LNCaP clone FGC (cell line): Measurements from ENCODE around the gene MAP3K7.
"Not testable (repeated sequence)": the region's sequence is repeated elsewhere in the genome, so short reads cannot be mapped to it uniquely, and the experiment has no call there.

ENCODE experiments used
- DNase-seq: peaks from one replicate; pipeline ENCODE4 v3.0.0-alpha.2; 2011; ENCODE audit warnings: low read depth
- H3K4me3 ChIP-seq: 2 replicates; pipeline ENCODE4 v1.5.1; 2011; ENCODE audit warnings: mild to moderate bottlenecking, low read depth, low read length, control low read depth
- TF ChIP-seq, protein P1 (sequence below): IDR thresholded peaks from 2 replicates; pipeline ENCODE4 v1.5.1; 2012; ENCODE audit warnings: mild to moderate bottlenecking; ENCODE audit not compliant: control insufficient read depth, insufficient read depth; ENCODE audit errors: extremely low read depth

The MAP3K7 gene

GRCh38 chr6:90578894-90579549 is 7.8 kb downstream of the MAP3K7 start:
- no peak for DNase-seq
- no peak overlapping the region for H3K4me3 ChIP-seq
- TF ChIP-seq, protein P1, sequence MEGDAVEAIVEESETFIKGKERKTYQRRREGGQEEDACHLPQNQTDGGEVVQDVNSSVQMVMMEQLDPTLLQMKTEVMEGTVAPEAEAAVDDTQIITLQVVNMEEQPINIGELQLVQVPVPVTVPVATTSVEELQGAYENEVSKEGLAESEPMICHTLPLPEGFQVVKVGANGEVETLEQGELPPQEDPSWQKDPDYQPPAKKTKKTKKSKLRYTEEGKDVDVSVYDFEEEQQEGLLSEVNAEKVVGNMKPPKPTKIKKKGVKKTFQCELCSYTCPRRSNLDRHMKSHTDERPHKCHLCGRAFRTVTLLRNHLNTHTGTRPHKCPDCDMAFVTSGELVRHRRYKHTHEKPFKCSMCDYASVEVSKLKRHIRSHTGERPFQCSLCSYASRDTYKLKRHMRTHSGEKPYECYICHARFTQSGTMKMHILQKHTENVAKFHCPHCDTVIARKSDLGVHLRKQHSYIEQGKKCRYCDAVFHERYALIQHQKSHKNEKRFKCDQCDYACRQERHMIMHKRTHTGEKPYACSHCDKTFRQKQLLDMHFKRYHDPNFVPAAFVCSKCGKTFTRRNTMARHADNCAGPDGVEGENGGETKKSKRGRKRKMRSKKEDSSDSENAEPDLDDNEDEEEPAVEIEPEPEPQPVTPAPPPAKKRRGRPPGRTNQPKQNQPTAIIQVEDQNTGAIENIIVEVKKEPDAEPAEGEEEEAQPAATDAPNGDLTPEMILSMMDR: no peak

DNA sequence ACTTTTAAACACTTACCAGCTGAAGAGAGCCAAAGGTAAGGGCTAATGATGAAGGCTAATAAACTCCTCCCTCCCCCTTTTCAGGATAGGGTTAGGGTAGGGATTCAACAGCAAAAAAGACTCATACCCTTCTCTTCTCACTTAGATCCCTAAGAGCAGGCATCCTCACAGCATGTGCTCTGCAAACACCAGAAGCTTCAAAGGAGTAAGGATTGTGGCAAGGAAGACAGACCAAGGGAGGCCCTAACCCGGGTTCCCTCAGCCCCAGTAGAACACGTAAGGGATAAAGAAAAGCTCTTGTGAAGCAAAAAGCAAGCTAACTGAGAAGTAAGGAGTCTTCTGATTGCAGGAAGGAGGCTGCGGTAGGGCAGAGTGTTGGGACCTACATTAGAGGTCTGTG is 11.6 kb downstream of the MAP3K7 start:
- no peak overlapping the region for H3K4me3 ChIP-seq
- TF ChIP-seq, protein P1: no peak
- no peak for DNase-seq

DNA sequence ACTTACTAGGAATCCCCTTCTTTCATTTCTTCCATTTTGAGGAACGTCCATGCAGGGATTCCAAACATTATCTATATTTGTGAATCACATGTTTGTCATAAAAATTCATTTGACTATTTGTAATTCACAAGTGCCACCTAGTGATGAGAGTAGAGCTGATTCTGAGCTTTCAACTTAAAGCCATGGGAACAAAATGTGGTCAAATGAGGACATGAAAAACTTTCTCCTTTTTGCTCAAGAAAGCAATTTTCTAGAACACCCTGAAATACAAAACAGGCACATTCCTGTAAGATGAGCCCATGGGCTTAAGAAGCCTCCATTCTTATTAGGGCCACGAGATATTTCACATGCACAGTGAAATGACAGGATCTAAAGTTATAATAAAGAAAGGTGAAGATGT is 12.3 kb downstream of the MAP3K7 start:
- no peak overlapping the region for H3K4me3 ChIP-seq
- TF ChIP-seq, protein P1: peak; percentile 30; the same call in 1 of the 2 replicates
- no peak for DNase-seq

DNA sequence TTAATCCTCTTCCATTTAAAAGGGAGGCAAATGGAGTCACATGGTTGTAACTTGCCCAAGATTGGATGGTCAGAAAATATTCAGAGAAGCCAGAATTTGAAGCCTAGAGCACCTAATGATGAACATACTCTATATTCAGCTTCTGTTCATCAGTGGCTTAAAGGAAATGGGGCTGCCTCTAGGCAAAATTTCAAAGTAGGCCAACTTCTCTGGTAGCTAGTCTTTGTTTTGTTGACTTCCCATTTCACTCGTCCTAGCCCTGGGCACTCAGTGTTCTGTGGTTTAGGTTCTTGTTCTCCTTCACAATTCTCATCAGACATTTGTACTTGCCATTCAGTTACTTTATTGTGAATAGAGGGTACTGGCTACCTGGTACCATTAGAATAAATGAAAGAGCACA is 13.2 kb downstream of the MAP3K7 start:
- DNase-seq: no peak
- H3K4me3 ChIP-seq: no peak overlapping the region
- TF ChIP-seq, protein P1: no peak

GRCh38 chr6:90572856-90573255 is 14.0 kb downstream of the MAP3K7 start:
- TF ChIP-seq, protein P1: no peak
- no peak overlapping the region for H3K4me3 ChIP-seq
- no peak for DNase-seq

DNA sequence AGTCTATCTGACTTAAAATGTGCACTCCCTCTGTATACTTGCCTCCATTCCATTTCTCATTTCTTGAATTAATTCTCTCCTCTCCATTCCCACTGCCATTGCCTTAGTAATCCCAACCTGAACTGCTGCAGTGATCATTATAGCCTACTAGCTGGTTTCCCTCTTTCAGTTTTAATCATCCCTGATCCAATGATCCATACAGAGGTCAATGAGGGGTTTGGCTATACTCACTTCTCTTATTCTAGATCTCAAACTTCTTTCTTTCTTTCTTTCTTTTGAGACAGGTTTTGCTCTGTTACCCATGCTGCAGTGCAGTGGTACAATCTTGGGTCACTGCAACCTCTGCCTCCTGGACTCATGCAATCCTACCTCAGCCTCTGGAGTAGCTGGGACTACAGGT is 17.6 kb downstream of the MAP3K7 start:
- no peak overlapping the region for H3K4me3 ChIP-seq
- no peak for DNase-seq
- TF ChIP-seq, protein P1: no peak

GRCh38 chr6:90567682-90568081 is 19.2 kb downstream of the MAP3K7 start:
- H3K4me3 ChIP-seq, DNase-seq: not testable (repeated sequence)

- not testable (repeated sequence) for DNase-seq, H3K4me3 ChIP-seq
Observed at GRCh38 chr6:90562341-90562740, 24.5 kb downstream of the MAP3K7 start.
